ENCODE results near the gene TBX3.

Gene TBX3

GRCh38 chr12:114696443-114697242 is 12.7 kb upstream of the TBX3 start:
- DNase-seq (ENCODE audit: low spot score) = no peak

GRCh38 chr12:114695305-114695592 is 11.3 kb upstream of the TBX3 start:
- DNase-seq (ENCODE audit: low spot score) = no peak

- no peak for DNase-seq (ENCODE audit: low spot score)
Observed at GRCh38 chr12:114694436-114695304, 10.7 kb upstream of the TBX3 start.

GRCh38 chr12:114693532-114693931 is 9.6 kb upstream of the TBX3 start:
- DNase-seq (ENCODE audit: low spot score) = no peak

GRCh38 chr12:114693059-114693531 is 9.1 kb upstream of the TBX3 start:
- DNase-seq (ENCODE audit: low spot score) = no peak

GRCh38 chr12:114692186-114693058 is 8.4 kb upstream of the TBX3 start:
- DNase-seq (ENCODE audit: low spot score) = no peak

- no peak for DNase-seq (ENCODE audit: low spot score)
Observed at GRCh38 chr12:114691763-114692185, 7.8 kb upstream of the TBX3 start.

GRCh38 chr12:114691196-114691595 is 7.2 kb upstream of the TBX3 start:
- no peak for DNase-seq (ENCODE audit: low spot score)

- no peak for DNase-seq (ENCODE audit: low spot score)
Observed at GRCh38 chr12:114690267-114691135, 6.5 kb upstream of the TBX3 start.

- DNase-seq (ENCODE audit: low spot score) = no peak
Observed at GRCh38 chr12:114689075-114689994, 5.4 kb upstream of the TBX3 start.

GRCh38 chr12:114688256-114688845 is 4.4 kb upstream of the TBX3 start:
- no peak for DNase-seq (ENCODE audit: low spot score)

- no peak for DNase-seq (ENCODE audit: low spot score)
Observed at GRCh38 chr12:114687802-114688201, 3.8 kb upstream of the TBX3 start.

- DNase-seq (ENCODE audit: low spot score) = no peak
Observed at GRCh38 chr12:114686773-114687500, 3.0 kb upstream of the TBX3 start.

GRCh38 chr12:114686426-114686772 is 2.4 kb upstream of the TBX3 start:
- no peak for DNase-seq (ENCODE audit: low spot score)

- DNase-seq (ENCODE audit: low spot score) = no peak
Observed at GRCh38 chr12:114685869-114686268, 1.9 kb upstream of the TBX3 start.

GRCh38 chr12:114685320-114685781 is 1.4 kb upstream of the TBX3 start:
- no peak for DNase-seq (ENCODE audit: low spot score)

GRCh38 chr12:114684870-114685273 is 897 bp upstream of the TBX3 start:
- DNase-seq (ENCODE audit: low spot score) = no peak

- no peak for DNase-seq (ENCODE audit: low spot score)
Observed at GRCh38 chr12:114683709-114684097, 272 bp downstream of the TBX3 start.

All from pons (tissue), 1 donor.